ENCODE measurements around the gene KCNQ1. TPM values are rescaled to one million over a fixed set of nuclear protein-coding genes. Genes with fewer than 3 reads are reported as not detected.
A peak's percentile ranks its signal among the peaks of the same experiment; 100 is the strongest.

The KCNQ1 gene
- total and polyA plus RNA-seq, 7 donors: 1.1 to 25.2 (median 3.8) TPM

DNA sequence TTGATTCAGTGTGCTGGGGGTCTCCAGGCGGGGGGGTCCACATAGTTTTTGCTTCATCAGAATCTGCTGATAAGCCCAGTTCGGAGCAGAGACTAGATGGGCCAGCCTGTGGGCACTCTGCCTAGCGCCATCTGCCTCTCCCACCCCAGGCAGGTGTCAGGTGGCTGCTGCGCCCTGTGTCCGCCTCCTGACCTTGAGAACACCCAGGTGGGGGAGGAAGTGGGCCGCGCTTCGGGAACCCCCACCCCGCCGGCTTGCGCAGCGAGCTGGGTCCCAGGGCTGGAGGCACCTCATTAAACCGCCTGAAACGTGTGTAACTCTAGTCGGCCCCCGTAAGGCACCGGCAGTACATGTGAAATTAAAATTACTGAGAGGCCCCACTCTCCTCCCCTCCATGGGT, 113.6 kb downstream of the KCNQ1 start:
- Histone ChIP-seq H3K9me3 (no peaks in the 10 kb centered on the region), H3K36me3 (no peaks in the 10 kb centered on the region), H3K27ac (no peak overlapping the region), H3K4me3 (no peak overlapping the region), H3K4me1 (no peaks in the 10 kb centered on the region), H3K27me3 (no peaks in the 10 kb centered on the region)
- WGBS, 2 donors: 92 to 95% methylated on average over 17 of the region's 17 CpGs
- intact Hi-C loops (cut with DNase I): no loop called here
- DNase-seq: peak; percentile 46
- TF ChIP-seq POLR2AphosphoS5 (IDR thresholded peaks at IDR 0.05) (no peak), POLR2A (IDR thresholded peaks at IDR 0.05) (no peak), EP300 (IDR thresholded peaks at IDR 0.05) (no peak)
- TF ChIP-seq, protein P1, sequence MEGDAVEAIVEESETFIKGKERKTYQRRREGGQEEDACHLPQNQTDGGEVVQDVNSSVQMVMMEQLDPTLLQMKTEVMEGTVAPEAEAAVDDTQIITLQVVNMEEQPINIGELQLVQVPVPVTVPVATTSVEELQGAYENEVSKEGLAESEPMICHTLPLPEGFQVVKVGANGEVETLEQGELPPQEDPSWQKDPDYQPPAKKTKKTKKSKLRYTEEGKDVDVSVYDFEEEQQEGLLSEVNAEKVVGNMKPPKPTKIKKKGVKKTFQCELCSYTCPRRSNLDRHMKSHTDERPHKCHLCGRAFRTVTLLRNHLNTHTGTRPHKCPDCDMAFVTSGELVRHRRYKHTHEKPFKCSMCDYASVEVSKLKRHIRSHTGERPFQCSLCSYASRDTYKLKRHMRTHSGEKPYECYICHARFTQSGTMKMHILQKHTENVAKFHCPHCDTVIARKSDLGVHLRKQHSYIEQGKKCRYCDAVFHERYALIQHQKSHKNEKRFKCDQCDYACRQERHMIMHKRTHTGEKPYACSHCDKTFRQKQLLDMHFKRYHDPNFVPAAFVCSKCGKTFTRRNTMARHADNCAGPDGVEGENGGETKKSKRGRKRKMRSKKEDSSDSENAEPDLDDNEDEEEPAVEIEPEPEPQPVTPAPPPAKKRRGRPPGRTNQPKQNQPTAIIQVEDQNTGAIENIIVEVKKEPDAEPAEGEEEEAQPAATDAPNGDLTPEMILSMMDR (IDR thresholded peaks at IDR 0.05): no peak

GRCh38 chr11:2558861-2559526, 114.2 kb downstream of the KCNQ1 start:
- Histone ChIP-seq H3K4me1 (no peaks in the 10 kb centered on the region), H3K27me3 (no peaks in the 10 kb centered on the region), H3K9me3 (no peaks in the 10 kb centered on the region), H3K4me3 (no peak overlapping the region), H3K36me3 (no peaks in the 10 kb centered on the region), H3K27ac (no peak overlapping the region)
- intact Hi-C loops (cut with DNase I): no loop called here
- peak; percentile 53 for DNase-seq
- TF ChIP-seq EP300 (IDR thresholded peaks at IDR 0.05) (no peak), POLR2A (IDR thresholded peaks at IDR 0.05) (no peak)
- TF ChIP-seq, protein P1 (IDR thresholded peaks at IDR 0.05): no peak
- 93% methylated on average over 13 of the region's 13 CpGs for WGBS, 2 donors

GRCh38 chr11:2559527-2560311, 114.9 kb downstream of the KCNQ1 start:
- Histone ChIP-seq H3K27ac (no peak overlapping the region), H3K9me3 (no peaks in the 10 kb centered on the region), H3K4me3 (no peak overlapping the region), H3K4me1 (no peaks in the 10 kb centered on the region), H3K27me3 (no peaks in the 10 kb centered on the region), H3K36me3 (no peaks in the 10 kb centered on the region)
- TF ChIP-seq POLR2AphosphoS5 (IDR thresholded peaks at IDR 0.05) (no peak), POLR2A (IDR thresholded peaks at IDR 0.05) (no peak), EP300 (IDR thresholded peaks at IDR 0.05) (no peak)
- TF ChIP-seq, protein P1 (IDR thresholded peaks at IDR 0.05): no peak
- DNase-seq: peak; percentile 40
- intact Hi-C loops (cut with DNase I): no loop called here
- WGBS, 2 donors: 81 to 87% methylated on average over 28 of the region's 28 CpGs

- Histone ChIP-seq H3K36me3 (no peaks in the 10 kb centered on the region), H3K27me3 (no peaks in the 10 kb centered on the region), H3K9me3 (no peaks in the 10 kb centered on the region), H3K4me1 (no peaks in the 10 kb centered on the region), H3K27ac (no peak overlapping the region), H3K4me3 (no peak overlapping the region)
- intact Hi-C loops (cut with DNase I): no loop called here
- WGBS, 2 donors: 83 to 89% methylated on average over 27 of the region's 27 CpGs
- peak; percentile 63 for DNase-seq
- TF ChIP-seq POLR2A (IDR thresholded peaks at IDR 0.05): no peak
- TF ChIP-seq, protein P1 (IDR thresholded peaks at IDR 0.05): no peak
- no peak for TF ChIP-seq EP300 (IDR thresholded peaks at IDR 0.05)
- TF ChIP-seq POLR2AphosphoS5 (IDR thresholded peaks at IDR 0.05): no peak
These were observed 117.1 kb downstream of the KCNQ1 start for GRCh38 chr11:2561696-2562581.

All from sigmoid colon (tissue), 7 donors.